ENCODE data around the gene PLCG2. TPM values are rescaled to one million over a fixed set of nuclear protein-coding genes. Genes with fewer than 3 reads are reported as not detected.

PLCG2 gene
- total RNA-seq, 1 donor from 2014 or later: 5.7 TPM

DNA sequence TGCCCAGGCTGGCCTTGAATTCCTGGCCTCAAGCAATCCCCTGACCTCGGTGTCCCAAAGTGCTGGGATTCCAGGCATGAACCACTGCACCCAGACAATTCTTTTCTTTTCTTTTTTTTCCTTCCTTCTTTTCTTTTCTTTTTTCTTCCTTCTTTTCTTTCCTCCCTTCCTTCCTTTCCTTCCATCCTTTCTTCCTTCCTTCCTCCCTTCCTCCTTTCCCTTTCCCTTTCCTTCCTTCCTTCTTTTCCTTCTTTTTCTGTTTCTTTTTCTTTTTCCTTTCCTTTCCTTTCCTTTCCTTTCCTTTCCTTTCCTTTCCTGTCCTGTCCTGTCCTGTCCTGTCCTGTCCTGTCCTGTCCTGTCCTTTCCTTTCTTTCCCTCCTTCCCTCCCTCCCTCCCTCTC is 44.6 kb downstream of the PLCG2 start:
- no peaks in the 10 kb centered on the region for H3K27me3 Mint-ChIP-seq (ENCODE audit: low read depth)
- H3K4me3 Mint-ChIP-seq: no peak overlapping the region
- peaks cover 18% of the 10 kb centered on the region for H3K4me1 Mint-ChIP-seq

GRCh38 chr16:81826523-81826922 is 47.4 kb downstream of the PLCG2 start:
- H3K27me3 Mint-ChIP-seq (ENCODE audit: low read depth): no peaks in the 10 kb centered on the region
- peaks cover 18% of the 10 kb centered on the region for H3K4me1 Mint-ChIP-seq
- DNase-seq (ENCODE audit: low spot score in 2 of 2, unreplicated experiment in 2 of 2): no peak
- H3K36me3 Mint-ChIP-seq: no peaks in the 10 kb centered on the region
- TF ChIP-seq CTCF (IDR thresholded peaks at IDR 0.05; ENCODE audit: unreplicated experiment): no peak
- no peak overlapping the region for H3K27ac Mint-ChIP-seq
- no peak overlapping the region for H3K4me3 Mint-ChIP-seq
- no peaks in the 10 kb centered on the region for H3K9me3 Mint-ChIP-seq

More for the DNA sequence above, 44.6 kb downstream of the PLCG2 start:
- no peak for DNase-seq (ENCODE audit: low spot score in 2 of 2, unreplicated experiment in 2 of 2)
- Mint-ChIP-seq H3K9me3 (no peaks in the 10 kb centered on the region), H3K27ac (peak overlapping the region; percentile 83), H3K36me3 (no peaks in the 10 kb centered on the region)
- no peak for TF ChIP-seq CTCF (IDR thresholded peaks at IDR 0.05; ENCODE audit: unreplicated experiment)

- Mint-ChIP-seq H3K4me1 (peaks cover 11% of the 10 kb centered on the region), H3K36me3 (no peaks in the 10 kb centered on the region), H3K4me3 (no peak overlapping the region), H3K9me3 (no peaks in the 10 kb centered on the region), H3K27ac (peak overlapping the region; percentile 13), H3K27me3 (ENCODE audit: low read depth) (no peaks in the 10 kb centered on the region)
- DNase-seq (ENCODE audit: low spot score in 2 of 2, unreplicated experiment in 2 of 2): no peak
- no peak for TF ChIP-seq CTCF (IDR thresholded peaks at IDR 0.05; ENCODE audit: unreplicated experiment)
Observed at GRCh38 chr16:81830845-81831540, 51.9 kb downstream of the PLCG2 start.

DNA sequence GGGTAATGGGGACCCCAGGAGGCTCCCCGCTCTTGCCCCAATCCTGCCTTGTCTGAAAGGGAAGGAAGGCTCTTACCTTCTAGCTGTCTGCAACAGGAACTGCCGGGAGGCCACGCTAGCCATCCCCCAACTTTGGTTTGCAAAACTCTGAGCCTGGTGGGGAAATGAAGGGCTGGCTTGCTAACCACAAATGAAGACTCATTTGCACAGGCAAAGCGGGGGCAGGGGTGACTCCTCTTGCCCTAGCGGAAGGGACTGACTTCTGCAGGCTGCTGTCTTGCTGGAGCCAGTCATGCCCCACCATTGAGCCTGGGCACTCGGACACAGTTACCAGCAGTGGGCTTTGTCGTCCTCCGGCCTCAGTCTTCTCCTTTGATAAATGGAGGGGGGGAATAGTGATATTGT is 52.6 kb downstream of the PLCG2 start:
- no peaks in the 10 kb centered on the region for H3K27me3 Mint-ChIP-seq (ENCODE audit: low read depth)
- no peak overlapping the region for H3K4me3 Mint-ChIP-seq
- H3K36me3 Mint-ChIP-seq: no peaks in the 10 kb centered on the region
- no peaks in the 10 kb centered on the region for H3K9me3 Mint-ChIP-seq
- no peak for TF ChIP-seq CTCF (IDR thresholded peaks at IDR 0.05; ENCODE audit: unreplicated experiment)
- no peak for DNase-seq (ENCODE audit: low spot score in 2 of 2, unreplicated experiment in 2 of 2)
- H3K27ac Mint-ChIP-seq: no peak overlapping the region
- peaks cover 11% of the 10 kb centered on the region for H3K4me1 Mint-ChIP-seq

DNA sequence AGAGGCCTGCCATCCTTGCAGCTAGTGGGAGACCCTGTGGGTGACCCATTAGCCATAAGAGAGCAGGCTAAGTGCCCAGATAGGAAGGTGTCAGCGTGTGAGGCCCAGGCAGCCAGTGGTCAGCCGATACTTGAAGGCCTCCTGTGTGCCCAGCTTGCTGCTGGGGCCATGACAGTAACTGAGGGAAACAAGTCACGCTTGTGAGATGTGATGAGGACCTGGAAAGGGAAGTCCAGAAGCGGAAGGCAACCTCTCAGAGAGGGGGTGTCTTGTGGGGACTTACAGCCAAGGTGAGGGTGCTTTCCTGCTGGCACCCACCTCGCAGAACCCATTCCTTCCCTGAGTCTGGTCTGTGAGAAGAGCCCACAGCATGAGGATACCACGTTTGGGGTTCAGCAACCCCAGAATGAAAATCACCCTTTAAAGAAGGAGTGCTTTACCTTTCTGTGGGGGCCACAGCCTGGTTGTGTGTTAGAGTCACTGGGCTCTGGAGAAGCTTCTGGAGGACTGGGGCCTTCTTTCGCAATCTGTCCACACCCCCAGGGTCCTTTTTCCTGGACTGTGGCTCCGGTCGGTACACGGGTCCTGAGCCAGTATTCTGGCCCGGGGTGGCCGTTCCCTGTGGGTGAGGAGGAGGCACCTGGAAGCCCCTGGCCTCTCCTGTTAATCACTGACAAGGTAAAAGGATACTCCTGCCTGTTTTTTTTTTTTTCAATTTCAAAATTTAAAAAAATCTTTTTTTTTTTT is 53.9 kb downstream of the PLCG2 start:
- no peak for DNase-seq (ENCODE audit: low spot score in 2 of 2, unreplicated experiment in 2 of 2)
- H3K27me3 Mint-ChIP-seq (ENCODE audit: low read depth): no peaks in the 10 kb centered on the region
- no peaks in the 10 kb centered on the region for H3K36me3 Mint-ChIP-seq
- TF ChIP-seq CTCF (IDR thresholded peaks at IDR 0.05; ENCODE audit: unreplicated experiment): no peak
- no peaks in the 10 kb centered on the region for H3K9me3 Mint-ChIP-seq
- no peak overlapping the region for H3K4me3 Mint-ChIP-seq
- peaks cover 9% of the 10 kb centered on the region for H3K4me1 Mint-ChIP-seq
- H3K27ac Mint-ChIP-seq: no peak overlapping the region

Measured in mesothelial cell of epicardium (in vitro differentiated cells).